K562 (cell line): Measurements from ENCODE around the gene SYMPK. TPM values are rescaled to one million over a fixed set of nuclear protein-coding genes. Genes with fewer than 3 reads are reported as not detected.

Experiments
- BACH1 ChIP-seq: fragments of 200-800 bp; sonication (Bioruptor generic); IDR thresholded peaks from 2 replicates; pipeline ENCODE4 v1.6.1; 2016; ENCODE audit warnings: missing genetic modification characterization, missing compliant biosample characterization
- CBX2 ChIP-seq: fragments of 200-600 bp; sonication (generic); IDR thresholded peaks from one replicate; pipeline ENCODE4 v1.6.1; 2012; ENCODE audit warnings: mild to moderate bottlenecking, low read length, inconsistent platforms; ENCODE audit not compliant: insufficient read depth, poor library complexity, severe bottlenecking
- DACH1 ChIP-seq: fragments of 450-650 bp; IDR thresholded peaks from 2 replicates; pipeline ENCODE4 v1.6.1; 2018; ENCODE audit not compliant: partially characterized antibody
- DIDO1 ChIP-seq: fragments of 450-650 bp; IDR thresholded peaks from 2 replicates; pipeline ENCODE4 v1.6.1; 2016; ENCODE audit warnings: low read depth, missing biosample characterization, missing genetic modification characterization
- HNRNPH1 ChIP-seq: fragments of 200-400 bp; formaldehyde crosslinking; optimal IDR thresholded peaks from 2 replicates; pipeline ENCODE3; 2017; ENCODE audit warnings: low read depth, mild to moderate bottlenecking, low read length, moderate library complexity
- HNRNPL ChIP-seq: fragments of 200-400 bp; formaldehyde crosslinking; IDR thresholded peaks from 2 replicates; pipeline ENCODE4 v1.6.1; 2017; ENCODE audit warnings: low read depth, mild to moderate bottlenecking, low read length
- IRF2 ChIP-seq: sonication (generic); formaldehyde crosslinking; IDR thresholded peaks from 2 replicates; pipeline ENCODE4 v1.8.1; 2022; ENCODE audit warnings: mild to moderate bottlenecking, missing genetic modification reagents
- KDM1A ChIP-seq, 2 experiments: fragments of 450-650 bp; IDR thresholded peaks; 2 replicates each; pipeline ENCODE4 v1.6.1; 2016; ENCODE audit warnings: mild to moderate bottlenecking in 2 of 2
- MED1 ChIP-seq: sonication (generic); formaldehyde crosslinking; IDR thresholded peaks from 2 replicates; pipeline ENCODE4 v1.8.1; 2023; ENCODE audit warnings: missing genetic modification reagents, borderline replicate concordance
- NUFIP1 ChIP-seq: fragments of 450-650 bp; IDR thresholded peaks from 2 replicates; pipeline ENCODE4 v1.6.1; 2018; ENCODE audit not compliant: partially characterized antibody
- POLR3G ChIP-seq: IDR thresholded peaks from 2 replicates; pipeline ENCODE4 v1.6.1; 2011; ENCODE audit not compliant: insufficient read length, insufficient replicate concordance; ENCODE audit errors: extremely low read depth
- RB1 ChIP-seq: fragments of 450-650 bp; IDR thresholded peaks from 2 replicates; pipeline ENCODE4 v1.6.1; 2017; ENCODE audit warnings: low read depth, mild to moderate bottlenecking
- SAFB ChIP-seq: fragments of 200-400 bp; formaldehyde crosslinking; IDR thresholded peaks from 2 replicates; pipeline ENCODE4 v1.6.1; 2017; ENCODE audit warnings: low read depth, low read length, borderline replicate concordance
- SMARCA4 ChIP-seq: fragments of 450-650 bp; IDR thresholded peaks from 2 replicates; pipeline ENCODE4 v1.6.1; 2016
- STAT5A ChIP-seq: IDR thresholded peaks from 2 replicates; pipeline ENCODE4 v1.6.1; 2012; ENCODE audit warnings: low read length, inconsistent platforms, borderline replicate concordance
- TCF3 ChIP-seq: sonication (generic); formaldehyde crosslinking; IDR thresholded peaks from 2 replicates; pipeline ENCODE4 v1.4.0; 2020; ENCODE audit warnings: mild to moderate bottlenecking, missing genetic modification reagents
- XRCC3 ChIP-seq: fragments of 450-650 bp; IDR thresholded peaks from 2 replicates; pipeline ENCODE4 v1.6.1; 2017; ENCODE audit warnings: mild to moderate bottlenecking, moderate library complexity
- ZBTB8A ChIP-seq: fragments of 450-650 bp; IDR thresholded peaks from 2 replicates; pipeline ENCODE4 v1.6.1; 2018; ENCODE audit warnings: mild to moderate bottlenecking, moderate library complexity; ENCODE audit not compliant: partially characterized antibody
- ZNF175 ChIP-seq: fragments of 200-800 bp; sonication (Bioruptor generic); IDR thresholded peaks from 2 replicates; pipeline ENCODE4 v1.6.1; 2016; ENCODE audit warnings: low read depth, mild to moderate bottlenecking, missing genetic modification characterization, missing compliant biosample characterization
- ZNF282 ChIP-seq: sonication (generic); formaldehyde crosslinking; IDR thresholded peaks from 2 replicates; pipeline ENCODE4 v1.8.1; 2023; ENCODE audit warnings: missing genetic modification reagents
- polyA plus RNA-seq, 8 experiments: library from polyadenylated mRNA; depleted of rRNA in 4 of 8; stranded (reverse) in 5 of 8; unstranded in 3 of 8; fragments of >200 nt; fragmentation: Nextera tagmentation in 2 of 8; fragmentation: Illumina TruSeq in 1 of 8; extraction: Ambion mirVana in 2 of 8; extraction: Trizol in 1 of 8; gene quantifications; 2 replicates each; pipeline versions ENCODE4 v1.2.1 to v1.2.3, GENCODE V29; 2011 to 2014; ENCODE audit warnings: inconsistent platforms in 1 of 8, missing spikeins in 1 of 8
- total RNA-seq, 7 experiments: library from RNA; depleted of rRNA in 6 of 7; stranded (reverse); fragments of >200 nt in 6 of 7; fragmentation: Illumina TruSeq in 2 of 7; extraction: Trizol in 2 of 7; gene quantifications; 2 replicates each; pipeline versions ENCODE4 v1.2.1 to v1.2.3, GENCODE V29; 2011 to 2021; ENCODE audit warnings: low replicate concordance in 1 of 7
- TF ChIP-seq, protein P1 (sequence below): sonication (generic); formaldehyde crosslinking; IDR thresholded peaks from 2 replicates; pipeline ENCODE4 v1.8.0; 2022; ENCODE audit warnings: mild to moderate bottlenecking, low read depth, missing genetic modification reagents
- TF ChIP-seq, protein P2 (sequence below): sonication (generic); formaldehyde crosslinking; IDR thresholded peaks from 2 replicates; pipeline ENCODE4 v1.9.0; 2022; ENCODE audit warnings: mild to moderate bottlenecking, missing genetic modification reagents

Gene SYMPK
- total and polyA plus RNA-seq, 9 of the 15 experiments (the other 6 are each of a cell fraction or from before 2014, with no cell fraction given), result 0.73 to 95.5 (median 58.4) TPM

DNA sequence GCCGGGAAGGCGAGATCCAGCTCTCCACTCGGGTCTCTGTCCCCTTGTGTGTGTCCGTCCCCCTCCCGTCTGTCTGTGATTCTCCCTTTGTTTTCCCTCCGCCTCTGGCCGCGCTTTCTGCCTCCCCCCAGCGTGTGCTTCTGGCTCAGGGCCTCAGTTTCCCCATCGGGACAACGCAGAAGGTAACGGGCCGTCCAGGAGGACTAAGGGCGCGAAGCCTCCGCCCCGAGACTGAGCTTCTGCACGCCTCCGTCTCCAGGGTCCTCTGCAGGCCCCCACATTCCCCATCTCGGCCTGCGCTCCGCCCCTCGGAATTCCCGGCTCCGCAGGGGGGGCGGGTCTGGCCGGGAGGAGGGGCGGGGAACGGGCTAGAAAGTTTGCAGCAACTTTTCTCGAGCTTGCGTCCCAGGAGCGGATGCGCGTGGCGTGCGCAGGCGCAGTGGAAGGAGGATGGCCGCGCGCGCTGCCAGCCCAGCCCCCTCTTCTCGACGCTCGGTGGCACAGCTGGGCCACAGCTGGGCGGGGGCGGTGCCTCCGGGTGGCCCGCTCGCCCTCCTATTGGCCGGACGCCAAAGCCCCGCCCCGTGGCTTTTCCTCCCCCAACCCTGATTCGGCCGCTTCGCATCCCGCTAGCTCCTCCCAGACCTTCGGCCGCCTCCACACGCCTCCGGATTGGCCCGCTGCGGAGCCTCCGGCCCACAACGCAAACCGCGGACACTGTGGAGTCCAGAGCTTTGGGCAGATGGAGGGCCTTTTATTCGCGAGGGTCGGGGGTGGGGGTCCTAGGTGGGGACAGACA is 93.8 kb downstream of the SYMPK start, which contains the start of gene SIX5 (continued):
- no peak for TF ChIP-seq ZNF175
- TF ChIP-seq DACH1, result peak; percentile 100
- no peak for TF ChIP-seq KDM1A (IDR thresholded peaks at IDR 0.05)
- peak; percentile 93 for TF ChIP-seq HNRNPL
- TF ChIP-seq NUFIP1, result no peak
- no peak for TF ChIP-seq ZNF282 (CRISPR knock-in tag)
- TF ChIP-seq XRCC3, result no peak
- TF ChIP-seq, protein P1, sequence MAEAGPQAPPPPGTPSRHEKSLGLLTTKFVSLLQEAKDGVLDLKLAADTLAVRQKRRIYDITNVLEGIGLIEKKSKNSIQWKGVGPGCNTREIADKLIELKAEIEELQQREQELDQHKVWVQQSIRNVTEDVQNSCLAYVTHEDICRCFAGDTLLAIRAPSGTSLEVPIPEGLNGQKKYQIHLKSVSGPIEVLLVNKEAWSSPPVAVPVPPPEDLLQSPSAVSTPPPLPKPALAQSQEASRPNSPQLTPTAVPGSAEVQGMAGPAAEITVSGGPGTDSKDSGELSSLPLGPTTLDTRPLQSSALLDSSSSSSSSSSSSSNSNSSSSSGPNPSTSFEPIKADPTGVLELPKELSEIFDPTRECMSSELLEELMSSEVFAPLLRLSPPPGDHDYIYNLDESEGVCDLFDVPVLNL (CRISPR knock-in tag), result 0 out of 2 replicates have a peak, but pooled peaks have one; percentile 18
- TF ChIP-seq MED1 (CRISPR knock-in tag), result no peak
- TF ChIP-seq, protein P2, sequence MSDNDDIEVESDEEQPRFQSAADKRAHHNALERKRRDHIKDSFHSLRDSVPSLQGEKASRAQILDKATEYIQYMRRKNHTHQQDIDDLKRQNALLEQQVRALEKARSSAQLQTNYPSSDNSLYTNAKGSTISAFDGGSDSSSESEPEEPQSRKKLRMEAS (CRISPR knock-in tag), result peak; percentile 85
- no peak for TF ChIP-seq BACH1 (tag)
- no peak for TF ChIP-seq HNRNPH1
- 0 out of 2 replicates have a peak, but pooled peaks have one; percentile 56 for TF ChIP-seq RB1
- TF ChIP-seq SAFB, result no peak
- no peak for TF ChIP-seq POLR3G
- TF ChIP-seq SMARCA4, result no peak; the same call in 1 of the 2 replicates
- TF ChIP-seq ZBTB8A, result no peak
- no peak for TF ChIP-seq IRF2 (CRISPR knock-in tag)
- TF ChIP-seq STAT5A, result no peak
- peak; percentile 59 for TF ChIP-seq TCF3
- no peak for TF ChIP-seq DIDO1 (tag)
- no peak for TF ChIP-seq CBX2
